CD4-positive, alpha-beta T cell treated with Interleukin-10 for 1 hour (primary cell): ENCODE results near the gene CSNK2B.

Experiments
- DNase-seq: peaks from one replicate; pipeline ENCODE4 v3.0.0-alpha.2; 2020

CSNK2B gene

DNA sequence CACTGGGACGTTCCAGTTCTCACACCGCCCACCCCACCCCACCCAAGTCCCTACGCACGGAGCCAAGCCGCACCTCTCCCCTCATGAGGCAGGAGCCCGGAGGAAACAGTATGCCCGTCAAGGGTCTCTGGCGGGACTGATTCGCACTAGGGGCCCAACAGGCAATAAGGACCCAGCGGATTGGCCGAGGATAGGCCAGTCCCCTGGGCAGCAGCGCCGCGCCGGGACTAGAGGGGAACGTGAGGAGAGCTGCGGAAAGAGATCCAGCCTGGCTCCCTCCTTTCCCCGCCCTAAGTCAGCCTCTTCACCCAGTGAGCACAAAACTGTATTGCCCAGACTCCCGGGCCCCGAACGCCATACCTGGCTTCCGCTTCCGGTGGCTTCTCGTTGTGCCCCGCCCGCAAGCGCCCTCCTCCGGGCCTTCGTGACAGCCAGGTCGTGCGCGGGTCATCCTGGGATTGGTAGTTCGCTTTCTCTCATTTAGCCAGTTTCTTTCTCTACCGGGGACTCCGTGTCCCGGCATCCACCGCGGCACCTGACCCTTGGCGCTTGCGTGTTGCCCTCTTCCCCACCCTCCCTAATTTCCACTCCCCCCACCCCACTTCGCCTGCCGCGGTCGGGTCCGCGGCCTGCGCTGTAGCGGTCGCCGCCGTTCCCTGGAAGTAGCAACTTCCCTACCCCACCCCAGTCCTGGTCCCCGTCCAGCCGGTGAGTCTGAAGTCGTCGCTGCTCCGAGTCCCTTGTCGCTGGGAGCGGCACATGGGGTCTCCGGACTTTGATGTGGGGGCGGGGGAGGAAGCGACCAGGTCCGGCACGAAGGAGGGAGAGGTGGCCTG lies at the start of gene CSNK2B:
TSS of gene CSNK2B (plus strand) at position 580 of the 836 bp plus-strand sequence. CDS start 752 bp downstream, outside the sequence.
- DNase-seq = peak; percentile 98

DNA sequence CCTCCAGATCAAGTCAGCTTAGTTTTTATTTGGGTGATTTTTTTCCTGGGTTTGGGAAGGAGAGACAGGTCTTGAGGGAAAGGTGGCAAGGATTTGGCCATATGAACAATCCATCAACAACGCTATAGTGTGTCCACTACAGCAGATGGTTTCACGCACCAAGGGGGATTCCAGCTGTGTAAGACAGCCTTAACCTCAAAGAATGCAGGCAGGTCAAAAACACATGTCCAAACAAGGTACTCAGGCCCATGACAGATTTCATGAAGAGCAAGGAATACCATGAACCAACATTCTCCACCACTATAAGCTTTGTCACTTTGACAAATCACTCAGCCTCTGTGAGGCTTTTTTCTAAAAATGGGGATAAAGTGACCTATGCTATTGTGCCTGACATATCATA lies 48.9 kb upstream of the CSNK2B start:
- no peak for DNase-seq

DNA sequence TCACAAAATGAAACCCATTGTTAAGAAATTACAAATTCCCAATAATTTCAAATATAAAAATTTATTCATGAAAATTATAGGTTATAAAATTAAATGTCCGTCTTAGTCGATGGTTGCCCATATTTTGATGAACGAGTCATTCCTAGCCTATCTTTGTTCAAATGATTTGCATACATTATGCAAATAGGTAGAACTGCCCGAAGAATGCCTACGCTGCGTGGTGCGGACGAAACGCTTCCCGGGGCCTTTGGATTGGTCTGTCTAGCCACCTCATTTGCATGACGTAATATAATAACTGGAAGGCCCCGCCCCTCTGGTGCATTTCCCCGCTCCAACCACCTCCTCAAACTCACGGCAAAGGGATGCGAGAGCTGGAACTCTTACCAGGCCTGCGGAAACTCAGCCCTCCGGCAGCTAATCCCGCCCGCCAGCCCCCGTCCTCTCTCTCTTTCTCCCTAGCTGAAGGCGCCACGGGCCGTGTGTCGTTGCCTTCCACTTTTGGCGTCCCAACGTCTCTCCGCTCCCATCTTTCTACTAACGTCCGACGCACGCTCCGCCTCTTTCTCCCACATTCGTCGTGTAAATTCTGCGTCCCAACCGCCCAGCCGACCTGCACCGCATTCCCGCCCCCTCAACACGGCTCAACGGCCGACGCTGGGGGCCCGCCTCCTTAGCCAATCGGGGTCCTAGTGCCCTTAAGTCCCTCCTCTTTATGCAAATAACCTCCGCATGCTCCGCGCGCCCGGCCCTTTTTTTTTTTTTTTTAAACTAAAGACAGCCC lies 45.9 kb upstream of the CSNK2B start:
- DNase-seq = peak; percentile 98

DNA sequence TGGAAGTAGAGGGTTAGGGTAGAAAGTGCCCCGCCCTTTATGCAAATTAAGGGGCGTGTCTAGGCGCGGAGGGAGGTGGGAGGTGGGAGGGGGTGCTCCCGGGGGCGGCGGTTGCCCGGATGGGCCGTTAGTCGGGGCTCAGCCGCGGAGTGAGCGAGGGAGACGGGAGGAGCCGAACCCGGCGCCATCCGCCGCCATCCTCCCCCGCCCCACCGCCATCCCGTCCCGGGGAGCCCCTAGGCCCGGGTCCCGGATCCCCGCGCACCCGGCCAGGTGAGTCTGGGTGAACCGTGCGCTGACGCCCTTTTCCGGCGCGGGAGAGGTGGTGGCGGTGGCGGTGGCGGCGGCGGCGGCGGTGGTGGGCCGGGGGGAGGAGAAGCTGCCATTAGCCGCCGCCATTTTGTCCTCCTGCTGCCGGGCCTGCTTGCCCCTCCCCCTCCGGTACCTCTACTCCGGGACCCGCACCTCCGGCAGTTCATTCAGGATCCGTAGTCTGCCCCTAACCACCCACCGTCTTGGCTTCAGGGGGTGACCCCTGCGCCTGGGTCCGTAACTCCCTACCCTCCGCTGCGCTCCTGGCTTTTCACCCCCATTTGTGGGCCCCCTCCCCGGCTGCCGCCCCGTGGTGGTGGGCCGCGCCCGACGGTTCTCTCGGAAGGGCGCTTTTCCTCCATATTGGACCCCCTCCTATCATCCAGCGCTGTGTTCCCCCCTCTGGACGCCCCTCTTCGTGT lies 45.1 kb upstream of the CSNK2B start, which contains the start of gene PRRC2A:
TSS of gene PRRC2A (plus strand) at position 130 of the 734 bp plus-strand sequence. CDS start 2,075 bp downstream, outside the sequence.
- no peak for DNase-seq

DNA sequence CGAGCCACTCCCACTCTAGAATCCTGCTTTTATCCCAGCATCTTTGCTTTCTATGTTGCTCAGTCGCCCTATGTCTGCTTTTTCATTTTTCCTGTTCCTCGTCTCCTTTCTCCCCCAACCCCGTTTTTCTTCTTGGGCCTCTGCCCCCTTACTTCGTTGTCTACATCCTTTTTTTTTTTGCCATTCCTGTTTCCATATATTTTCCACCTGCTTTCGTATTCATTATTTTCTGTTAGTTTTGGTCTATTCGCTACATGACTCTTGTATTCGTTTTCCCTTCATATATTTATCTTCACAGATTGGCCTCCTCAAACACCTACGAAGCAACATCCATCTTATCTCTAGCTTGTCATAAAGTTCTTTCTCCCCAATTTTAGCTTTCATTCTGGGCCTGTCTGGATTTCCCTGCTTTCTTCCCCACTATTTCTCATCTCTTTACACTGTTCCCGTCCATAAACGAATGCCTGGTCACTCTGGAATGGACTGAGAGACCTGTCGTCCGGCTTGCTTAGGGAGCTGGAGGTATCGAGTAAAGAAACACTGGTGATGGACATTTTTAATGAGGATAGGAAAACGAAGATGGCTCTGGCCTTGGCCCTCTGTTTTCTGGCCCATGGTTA lies 44.5 kb upstream of the CSNK2B start:
- DNase-seq = no peak

DNA sequence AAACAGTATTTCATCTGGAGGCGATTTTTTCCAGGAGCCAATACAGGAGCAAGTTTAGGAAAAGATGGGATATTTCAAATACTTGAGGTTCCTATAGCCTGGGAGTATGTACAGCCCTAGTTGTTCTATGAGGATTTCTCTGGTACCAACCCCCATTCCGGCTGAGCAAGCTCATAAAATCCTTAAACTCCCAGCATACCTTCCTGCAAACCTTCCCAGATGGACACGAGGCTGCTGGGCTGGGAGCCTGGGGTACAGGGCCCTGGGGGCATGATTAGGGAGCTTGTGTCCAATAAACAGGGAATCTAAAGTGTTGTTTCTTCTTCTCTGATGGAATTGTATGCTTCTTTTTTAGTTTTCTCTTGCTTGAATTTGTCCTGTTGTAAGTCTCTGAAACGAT lies 43.9 kb upstream of the CSNK2B start:
- DNase-seq = no peak

DNA sequence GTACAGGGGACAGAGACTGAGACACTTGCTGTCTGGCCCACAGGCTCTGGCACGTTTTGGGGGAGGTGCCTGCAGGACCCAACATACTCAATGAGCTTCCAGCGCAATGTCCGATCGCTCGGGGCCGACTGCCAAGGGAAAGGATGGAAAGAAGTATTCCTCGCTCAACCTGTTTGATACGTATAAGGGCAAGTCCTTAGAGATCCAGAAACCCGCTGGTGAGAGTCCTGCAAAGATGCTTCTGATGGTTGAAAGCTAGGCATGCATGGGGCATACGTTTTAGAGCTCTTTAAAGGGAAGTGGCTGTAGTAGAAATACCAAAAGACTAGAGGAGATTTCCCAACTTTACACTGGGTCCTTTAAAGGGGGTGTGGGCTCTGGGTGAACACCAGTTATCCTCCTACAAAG lies 43.2 kb upstream of the CSNK2B start:
- no peak for DNase-seq

DNA sequence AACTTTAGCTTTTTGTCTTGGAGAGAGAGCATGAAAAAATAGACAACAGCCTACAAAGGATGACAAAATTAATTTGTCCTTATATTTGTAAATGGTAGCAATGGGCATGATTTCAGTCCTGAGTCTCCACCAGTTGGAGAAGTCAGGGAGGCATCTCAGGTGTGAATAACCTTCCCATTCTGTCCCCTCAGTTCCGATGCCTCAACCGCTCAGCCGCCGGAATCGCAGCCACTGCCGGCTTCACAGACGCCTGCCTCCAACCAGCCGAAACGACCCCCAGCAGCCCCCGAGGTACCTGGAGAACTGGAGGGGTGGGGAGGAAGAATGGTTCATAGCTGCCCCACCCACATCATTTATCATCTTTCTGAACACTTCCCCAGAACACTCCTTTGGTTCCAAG lies 41.8 kb upstream of the CSNK2B start:
- DNase-seq = no peak

DNA sequence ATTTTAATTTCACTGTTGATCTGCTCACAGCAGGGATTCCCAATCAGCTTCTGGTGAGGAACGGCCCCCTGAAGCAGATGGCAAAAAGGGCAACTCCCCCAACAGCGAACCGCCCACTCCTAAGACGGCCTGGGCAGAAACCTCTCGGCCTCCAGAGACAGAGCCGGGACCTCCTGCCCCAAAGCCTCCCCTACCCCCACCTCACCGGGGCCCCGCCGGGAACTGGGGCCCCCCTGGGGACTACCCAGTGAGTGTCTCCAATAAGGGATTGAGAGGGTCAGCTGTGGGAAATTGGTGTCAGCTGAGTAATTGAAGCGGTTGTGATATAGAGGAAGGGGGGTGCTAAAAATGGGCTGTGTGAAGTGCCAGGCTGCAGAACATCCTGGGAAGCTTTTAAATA lies 38.9 kb upstream of the CSNK2B start:
- no peak for DNase-seq

DNA sequence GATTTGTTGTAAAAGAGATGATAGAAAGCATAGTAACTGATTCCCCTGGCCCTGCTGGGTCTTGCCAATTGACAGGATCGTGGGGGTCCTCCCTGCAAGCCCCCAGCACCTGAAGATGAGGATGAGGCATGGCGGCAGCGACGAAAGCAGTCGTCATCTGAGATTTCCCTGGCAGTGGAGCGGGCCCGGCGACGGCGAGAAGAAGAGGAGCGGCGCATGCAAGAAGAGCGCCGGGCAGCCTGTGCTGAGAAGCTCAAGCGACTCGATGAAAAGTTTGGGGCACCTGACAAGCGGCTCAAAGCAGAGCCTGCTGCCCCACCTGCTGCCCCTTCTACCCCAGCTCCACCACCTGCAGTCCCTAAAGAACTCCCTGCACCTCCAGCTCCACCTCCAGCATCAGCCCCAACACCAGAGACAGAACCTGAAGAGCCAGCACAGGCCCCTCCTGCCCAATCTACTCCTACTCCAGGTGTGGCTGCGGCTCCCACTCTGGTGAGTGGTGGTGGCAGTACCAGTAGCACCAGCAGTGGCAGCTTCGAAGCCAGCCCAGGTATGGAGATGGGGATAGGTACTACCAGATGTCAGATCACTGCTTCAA lies 38.1 kb upstream of the CSNK2B start:
- DNase-seq = no peak

DNA sequence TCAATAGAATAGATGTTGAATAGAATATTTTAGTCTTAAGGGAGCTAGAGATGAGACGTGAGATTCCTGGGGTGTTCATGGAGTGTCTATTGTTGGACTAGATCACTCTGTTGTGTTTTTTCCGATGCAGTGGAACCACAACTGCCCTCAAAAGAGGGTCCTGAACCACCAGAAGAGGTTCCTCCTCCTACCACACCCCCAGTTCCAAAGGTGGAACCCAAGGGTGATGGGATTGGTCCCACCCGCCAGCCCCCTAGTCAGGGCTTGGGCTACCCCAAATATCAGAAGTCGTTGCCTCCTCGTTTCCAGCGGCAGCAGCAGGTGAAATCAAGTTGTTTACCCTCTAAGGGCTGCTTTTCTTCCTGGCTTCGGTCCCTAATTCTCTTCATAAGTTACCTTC lies 36.9 kb upstream of the CSNK2B start:
- no peak for DNase-seq

DNA sequence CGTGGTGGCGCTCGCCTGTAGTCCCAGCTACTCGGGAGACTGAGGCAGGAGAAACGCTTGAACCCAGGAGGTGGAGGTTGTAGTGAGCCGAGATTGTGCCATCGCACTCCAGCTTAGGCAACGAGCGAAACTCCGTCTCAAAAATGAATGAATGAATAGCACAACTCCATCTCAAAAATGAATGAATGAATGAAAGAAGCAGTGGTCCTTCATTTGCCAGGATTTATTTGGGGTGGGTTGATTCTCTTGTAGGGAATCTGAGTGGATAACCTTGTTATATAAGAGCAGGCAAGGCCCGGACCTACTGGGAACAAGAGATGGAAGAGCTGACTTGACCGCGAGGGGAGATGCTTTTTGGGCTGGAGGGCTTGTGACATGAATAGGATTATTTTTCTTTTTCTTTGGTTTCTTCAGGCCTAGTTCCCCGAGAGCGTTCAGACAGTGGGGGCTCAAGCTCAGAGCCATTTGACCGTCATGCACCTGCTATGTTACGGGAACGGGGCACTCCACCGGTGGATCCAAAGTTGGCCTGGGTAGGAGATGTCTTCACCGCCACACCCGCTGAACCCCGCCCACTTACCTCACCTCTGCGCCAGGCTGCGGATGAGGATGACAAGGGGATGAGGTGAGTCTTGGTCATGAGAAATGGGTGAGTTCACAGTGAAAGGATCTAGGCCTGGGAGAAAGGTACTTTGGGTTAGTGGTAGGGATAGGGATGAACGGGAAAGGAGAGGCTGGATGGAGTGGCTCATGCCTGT lies 35.5 kb upstream of the CSNK2B start:
- DNase-seq = no peak

DNA sequence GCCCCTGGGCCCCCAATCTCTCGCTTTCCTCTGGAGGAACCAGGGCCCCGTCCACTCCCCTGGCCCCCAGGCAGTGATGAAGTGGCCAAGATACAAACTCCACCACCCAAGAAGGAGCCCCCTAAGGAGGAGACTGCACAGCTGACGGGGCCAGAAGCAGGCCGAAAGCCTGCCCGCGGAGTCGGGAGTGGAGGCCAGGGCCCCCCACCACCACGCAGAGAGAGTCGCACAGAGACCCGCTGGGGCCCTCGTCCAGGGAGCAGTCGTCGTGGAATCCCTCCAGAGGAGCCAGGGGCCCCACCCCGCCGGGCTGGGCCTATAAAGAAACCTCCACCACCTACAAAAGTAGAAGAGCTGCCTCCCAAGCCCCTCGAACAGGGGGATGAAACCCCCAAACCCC lies 34.7 kb upstream of the CSNK2B start:
- DNase-seq = no peak

DNA sequence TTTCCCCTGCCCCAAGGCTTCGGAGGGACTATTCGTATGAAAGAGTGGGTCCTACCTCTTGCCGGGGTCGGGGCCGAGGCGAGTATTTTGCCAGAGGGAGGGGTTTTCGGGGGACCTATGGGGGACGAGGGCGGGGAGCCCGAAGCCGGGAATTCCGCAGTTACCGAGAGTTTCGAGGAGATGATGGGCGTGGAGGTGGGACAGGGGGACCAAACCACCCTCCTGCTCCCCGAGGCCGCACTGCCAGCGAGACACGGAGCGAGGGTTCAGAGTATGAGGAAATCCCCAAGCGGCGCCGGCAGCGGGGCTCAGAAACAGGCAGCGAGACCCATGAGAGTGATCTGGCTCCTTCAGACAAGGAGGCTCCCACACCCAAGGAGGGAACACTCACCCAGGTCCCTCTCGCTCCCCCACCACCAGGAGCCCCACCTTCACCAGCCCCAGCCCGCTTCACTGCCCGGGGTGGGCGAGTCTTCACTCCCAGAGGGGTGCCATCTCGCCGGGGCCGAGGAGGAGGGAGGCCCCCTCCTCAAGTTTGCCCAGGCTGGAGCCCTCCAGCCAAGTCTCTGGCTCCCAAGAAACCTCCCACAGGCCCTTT lies 34.1 kb upstream of the CSNK2B start:
- DNase-seq = no peak

DNA sequence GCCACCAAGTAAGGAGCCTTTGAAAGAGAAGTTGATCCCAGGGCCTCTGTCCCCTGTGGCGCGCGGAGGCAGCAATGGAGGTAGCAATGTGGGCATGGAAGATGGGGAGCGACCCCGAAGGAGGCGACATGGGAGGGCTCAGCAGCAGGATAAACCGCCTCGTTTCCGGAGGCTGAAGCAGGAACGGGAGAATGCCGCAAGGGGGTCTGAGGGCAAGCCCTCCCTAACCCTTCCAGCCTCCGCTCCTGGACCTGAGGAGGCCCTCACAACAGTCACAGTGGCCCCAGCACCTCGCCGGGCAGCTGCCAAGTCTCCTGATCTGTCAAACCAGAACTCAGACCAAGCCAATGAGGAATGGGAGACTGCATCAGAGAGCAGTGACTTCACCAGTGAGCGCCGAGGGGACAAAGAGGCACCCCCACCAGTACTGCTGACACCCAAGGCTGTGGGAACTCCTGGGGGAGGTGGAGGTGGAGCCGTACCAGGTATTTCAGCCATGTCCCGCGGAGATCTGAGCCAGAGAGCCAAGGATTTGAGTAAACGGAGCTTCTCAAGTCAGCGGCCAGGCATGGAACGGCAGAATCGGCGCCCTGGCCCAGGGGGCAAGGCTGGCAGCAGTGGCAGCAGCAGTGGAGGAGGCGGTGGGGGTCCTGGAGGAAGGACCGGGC lies 33.5 kb upstream of the CSNK2B start:
- no peak for DNase-seq

DNA sequence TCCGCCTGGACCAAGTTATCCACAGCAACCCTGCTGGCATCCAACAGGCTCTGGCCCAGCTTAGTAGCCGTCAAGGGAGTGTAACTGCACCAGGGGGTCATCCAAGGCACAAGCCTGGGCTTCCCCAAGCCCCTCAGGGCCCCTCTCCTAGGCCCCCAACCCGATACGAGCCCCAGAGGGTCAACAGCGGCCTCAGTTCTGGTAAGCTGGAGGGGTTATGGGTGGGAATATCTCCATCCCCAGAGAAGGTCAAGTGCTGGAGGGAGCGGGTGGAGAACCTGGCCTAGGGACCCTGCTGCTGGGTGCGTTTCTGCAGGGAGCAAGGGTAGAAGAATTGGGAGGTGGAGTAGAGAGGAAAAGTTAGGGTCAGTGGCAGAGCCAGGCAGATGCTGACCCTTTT lies 32.4 kb upstream of the CSNK2B start:
- no peak for DNase-seq

DNA sequence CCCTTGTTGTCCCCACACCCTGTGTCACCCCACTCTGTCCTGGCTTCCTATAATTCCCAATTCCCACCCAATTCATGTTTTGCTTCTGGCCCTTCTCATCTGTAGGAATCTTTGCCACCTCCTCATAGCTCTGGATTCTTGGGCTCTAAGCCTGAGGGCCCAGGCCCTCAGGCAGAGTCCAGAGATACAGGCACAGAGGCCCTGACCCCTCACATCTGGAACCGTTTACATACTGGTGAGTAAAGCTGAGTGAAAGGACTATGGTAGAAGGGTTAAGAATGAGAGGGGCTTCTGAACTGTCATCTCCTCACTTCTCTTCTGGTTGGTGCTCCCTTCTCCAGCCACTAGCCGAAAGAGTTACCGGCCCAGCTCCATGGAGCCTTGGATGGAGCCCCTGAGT lies 31.7 kb upstream of the CSNK2B start:
- no peak for DNase-seq

DNA sequence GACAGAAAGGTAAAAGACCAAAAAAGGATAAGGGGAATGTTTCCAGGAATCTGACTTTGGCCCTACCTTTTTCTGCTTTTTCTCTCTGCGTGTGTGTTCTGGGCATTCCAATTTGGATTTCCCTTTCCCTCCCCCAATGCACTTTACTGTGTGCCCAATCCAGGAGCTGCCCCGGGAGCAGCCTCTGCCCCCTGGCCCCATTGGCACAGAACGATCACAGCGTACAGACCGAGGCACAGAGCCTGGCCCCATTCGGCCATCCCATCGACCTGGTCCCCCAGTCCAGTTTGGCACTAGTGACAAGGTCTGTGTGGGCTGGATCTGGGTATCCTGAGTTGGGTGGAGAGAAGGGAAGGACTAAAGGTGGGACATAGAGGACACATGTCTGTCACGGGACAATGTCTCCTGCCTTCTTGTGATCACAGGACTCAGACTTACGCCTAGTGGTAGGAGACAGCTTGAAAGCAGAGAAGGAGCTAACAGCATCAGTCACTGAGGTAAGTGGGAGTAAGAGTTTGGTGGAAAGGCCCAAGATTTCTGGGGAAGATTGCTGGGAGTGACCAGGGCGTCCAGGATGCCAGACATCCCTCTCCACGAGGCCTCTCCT lies 30.8 kb upstream of the CSNK2B start:
- no peak for DNase-seq

DNA sequence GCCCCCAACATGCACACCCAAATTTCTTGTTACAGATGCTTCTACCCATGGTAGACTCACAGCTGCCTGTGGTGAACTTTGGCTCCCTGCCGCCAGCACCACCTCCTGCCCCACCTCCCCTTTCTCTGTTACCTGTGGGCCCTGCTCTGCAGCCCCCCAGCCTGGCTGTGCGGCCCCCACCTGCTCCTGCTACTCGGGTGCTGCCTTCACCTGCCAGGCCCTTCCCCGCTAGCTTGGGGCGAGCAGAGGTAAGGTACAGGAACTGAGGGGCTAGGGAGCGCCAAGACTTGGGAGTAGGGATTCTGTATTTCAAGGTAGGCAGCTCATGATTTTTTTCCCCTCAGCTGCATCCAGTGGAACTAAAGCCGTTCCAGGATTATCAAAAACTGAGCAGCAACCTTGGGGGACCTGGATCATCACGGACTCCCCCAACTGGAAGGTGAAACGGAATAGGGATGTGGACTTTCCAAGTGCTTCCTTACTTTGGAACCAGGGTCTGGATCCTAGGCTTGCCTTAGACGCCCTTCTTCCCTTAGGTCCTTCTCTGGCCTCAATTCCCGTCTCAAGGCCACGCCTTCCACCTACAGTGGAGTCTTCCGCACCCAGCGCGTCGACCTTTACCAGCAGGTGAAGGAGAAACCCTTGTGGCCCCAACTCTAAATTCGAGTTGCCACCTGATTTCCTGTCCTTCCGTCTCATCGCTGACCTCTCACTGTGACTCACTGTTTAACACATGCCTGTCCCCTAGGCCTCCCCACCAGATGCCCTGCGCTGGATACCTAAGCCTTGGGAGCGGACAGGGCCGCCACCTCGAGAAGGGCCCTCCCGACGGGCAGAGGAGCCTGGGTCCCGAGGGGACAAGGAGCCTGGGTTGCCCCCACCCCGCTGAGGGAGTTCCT lies 28.9 kb upstream of the CSNK2B start:
- no peak for DNase-seq
